ENCODE results near the gene TSC2. TPM values are rescaled to one million over a fixed set of nuclear protein-coding genes. Genes with fewer than 3 reads are reported as not detected.

The TSC2 gene
- total and polyA plus RNA-seq, 9 of the 15 experiments (the other 6 are each of a cell fraction or from before 2014, with no cell fraction given): 1.3 to 68.1 (median 16.6) TPM

DNA sequence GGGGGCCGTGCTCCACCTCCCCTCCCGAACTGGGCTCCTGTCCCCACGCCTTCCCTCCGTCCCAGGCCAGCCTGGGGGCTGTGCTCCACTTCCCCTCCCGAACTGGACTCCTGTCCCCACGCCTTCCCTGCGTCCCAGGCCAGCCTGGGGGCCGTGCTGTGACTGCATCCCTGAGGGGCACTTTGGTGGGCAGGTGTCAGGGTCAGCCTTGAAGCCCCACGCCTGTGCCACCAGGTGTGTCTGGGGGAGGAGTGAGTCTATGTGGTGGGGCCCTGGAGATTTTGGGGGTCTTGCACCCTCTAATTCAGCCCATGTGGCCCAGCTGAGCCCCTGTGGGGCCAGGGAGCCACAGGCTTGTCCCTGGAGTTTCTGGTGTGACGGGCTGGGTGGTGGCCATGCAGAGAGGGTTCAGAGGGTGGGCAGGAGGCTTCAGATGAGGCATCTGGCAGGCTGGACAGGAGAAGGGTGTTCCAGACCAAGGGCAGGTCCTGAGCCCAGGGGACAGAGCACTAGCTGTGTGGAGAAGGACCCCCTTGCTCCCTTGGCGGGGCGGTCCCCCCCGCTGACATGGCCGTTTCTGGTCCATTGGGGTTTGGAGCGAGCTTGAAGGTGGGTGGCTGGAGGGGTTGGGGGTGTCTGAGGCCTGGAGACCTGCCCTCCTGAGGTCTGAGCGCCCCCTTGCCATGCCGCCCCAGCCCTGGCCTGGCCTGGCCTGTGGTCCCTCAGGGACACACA, 12.9 kb upstream of the TSC2 start:
- H3K27me3 ChIP-seq (ENCODE audit: control insufficient read depth in 2 of 2, insufficient read depth in 2 of 2, low read length in 2 of 2): no peaks in the 10 kb centered on the region
- peaks cover 8% of the 10 kb centered on the region; the same call in 1 of the 3 replicates for H3K79me2 ChIP-seq (ENCODE audit: control insufficient read depth, insufficient read depth, low read length)
- POLR2A ChIA-PET: interaction anchor here (1.1 kb wide), 1 partner anchor 21 kb away, joined by 3 read pairs; no protein-coding TSS in a partner anchor
- peaks cover 14 to 87% of the 10 kb centered on the region in 2 experiments for H3K4me1 ChIP-seq (replicated peaks in 1 of 2; ENCODE audit: control insufficient read depth in 2 of 2, insufficient read depth in 2 of 2, low read length in 2 of 2)
- BruUV-seq (replicated peaks): no TSS peak
- no peak for FAIRE-seq
- H3K9me3 ChIP-seq (replicated peaks; ENCODE audit: control insufficient read depth, insufficient read depth, low read depth, low read length): no peaks in the 10 kb centered on the region
- peak overlapping the region in 1 of 2 experiments; percentile 81; a peak in 2 of 4 replicates for H3K9ac ChIP-seq (ENCODE audit: insufficient read depth in 1 of 2, low read depth in 2 of 2, low read length in 2 of 2)
- H3K27ac ChIP-seq (ENCODE audit: extremely low read depth, low read depth, low read length): no peak overlapping the region
- WGBS (ENCODE audit: insufficient coverage, low coverage, missing lambda C conversion rate): 81% methylated on average over 12 of the region's 17 CpGs
- peaks cover 20% of the 10 kb centered on the region; the same call in 1 of the 3 replicates for H3K36me3 ChIP-seq (ENCODE audit: control insufficient read depth, insufficient read depth, low read length)
- H2AFZ ChIP-seq (ENCODE audit: low read depth, low read length): no peak overlapping the region
- H3K9me1 ChIP-seq (ENCODE audit: control insufficient read depth, insufficient read depth, low read length): no peaks in the 10 kb centered on the region
- H4K20me1 ChIP-seq (replicated peaks; ENCODE audit: control insufficient read depth, insufficient read depth, low read length): no peaks in the 10 kb centered on the region
- DNase-seq (ENCODE audit: extremely low read depth in 1 of 4, low spot score in 3 of 4): no peak
- no peak overlapping the region for H3K4me3 ChIP-seq
- CTCF ChIA-PET (ENCODE audit: low intra/inter-chr PET ratio): no interaction called here
- in situ Hi-C loops (cut with MboI) (no loop called here), intact Hi-C loops (cut with micrococcal nuclease) (no loop called here)
- no peak for ATAC-seq
- H3K4me2 ChIP-seq (ENCODE audit: insufficient read depth, low read length): no peak overlapping the region
- TF ChIP-seq ZNF696 (CRISPR knock-in tag; conservative IDR thresholded peaks at IDR 0.05): no peak
- TF ChIP-seq GABPB1 (CRISPR knock-in tag; IDR thresholded peaks at IDR 0.05): no peak
- TF ChIP-seq SMC3 (conservative IDR thresholded peaks at IDR 0.05; ENCODE audit: insufficient read depth, low read depth, low read length): no peak
- no peak for TF ChIP-seq ZKSCAN1 (IDR thresholded peaks at IDR 0.05; ENCODE audit: low read depth, low read length)
- TF ChIP-seq SNIP1 (IDR thresholded peaks at IDR 0.05; ENCODE audit: low read depth): no peak
- TF ChIP-seq ZNF347 (CRISPR knock-in tag; IDR thresholded peaks at IDR 0.05; ENCODE audit: low read depth): no peak
- no peak for TF ChIP-seq FOXJ2 (tag; IDR thresholded peaks at IDR 0.05)
- no peak for TF ChIP-seq HDAC3 (IDR thresholded peaks at IDR 0.05; ENCODE audit: borderline replicate concordance, partially characterized antibody)
- TF ChIP-seq HNRNPLL (IDR thresholded peaks at IDR 0.05; ENCODE audit: low read depth, low read length, poor library complexity, severe bottlenecking): no peak
- TF ChIP-seq JUNB (CRISPR knock-in tag; conservative IDR thresholded peaks at IDR 0.05): no peak
- TF ChIP-seq, protein P1, sequence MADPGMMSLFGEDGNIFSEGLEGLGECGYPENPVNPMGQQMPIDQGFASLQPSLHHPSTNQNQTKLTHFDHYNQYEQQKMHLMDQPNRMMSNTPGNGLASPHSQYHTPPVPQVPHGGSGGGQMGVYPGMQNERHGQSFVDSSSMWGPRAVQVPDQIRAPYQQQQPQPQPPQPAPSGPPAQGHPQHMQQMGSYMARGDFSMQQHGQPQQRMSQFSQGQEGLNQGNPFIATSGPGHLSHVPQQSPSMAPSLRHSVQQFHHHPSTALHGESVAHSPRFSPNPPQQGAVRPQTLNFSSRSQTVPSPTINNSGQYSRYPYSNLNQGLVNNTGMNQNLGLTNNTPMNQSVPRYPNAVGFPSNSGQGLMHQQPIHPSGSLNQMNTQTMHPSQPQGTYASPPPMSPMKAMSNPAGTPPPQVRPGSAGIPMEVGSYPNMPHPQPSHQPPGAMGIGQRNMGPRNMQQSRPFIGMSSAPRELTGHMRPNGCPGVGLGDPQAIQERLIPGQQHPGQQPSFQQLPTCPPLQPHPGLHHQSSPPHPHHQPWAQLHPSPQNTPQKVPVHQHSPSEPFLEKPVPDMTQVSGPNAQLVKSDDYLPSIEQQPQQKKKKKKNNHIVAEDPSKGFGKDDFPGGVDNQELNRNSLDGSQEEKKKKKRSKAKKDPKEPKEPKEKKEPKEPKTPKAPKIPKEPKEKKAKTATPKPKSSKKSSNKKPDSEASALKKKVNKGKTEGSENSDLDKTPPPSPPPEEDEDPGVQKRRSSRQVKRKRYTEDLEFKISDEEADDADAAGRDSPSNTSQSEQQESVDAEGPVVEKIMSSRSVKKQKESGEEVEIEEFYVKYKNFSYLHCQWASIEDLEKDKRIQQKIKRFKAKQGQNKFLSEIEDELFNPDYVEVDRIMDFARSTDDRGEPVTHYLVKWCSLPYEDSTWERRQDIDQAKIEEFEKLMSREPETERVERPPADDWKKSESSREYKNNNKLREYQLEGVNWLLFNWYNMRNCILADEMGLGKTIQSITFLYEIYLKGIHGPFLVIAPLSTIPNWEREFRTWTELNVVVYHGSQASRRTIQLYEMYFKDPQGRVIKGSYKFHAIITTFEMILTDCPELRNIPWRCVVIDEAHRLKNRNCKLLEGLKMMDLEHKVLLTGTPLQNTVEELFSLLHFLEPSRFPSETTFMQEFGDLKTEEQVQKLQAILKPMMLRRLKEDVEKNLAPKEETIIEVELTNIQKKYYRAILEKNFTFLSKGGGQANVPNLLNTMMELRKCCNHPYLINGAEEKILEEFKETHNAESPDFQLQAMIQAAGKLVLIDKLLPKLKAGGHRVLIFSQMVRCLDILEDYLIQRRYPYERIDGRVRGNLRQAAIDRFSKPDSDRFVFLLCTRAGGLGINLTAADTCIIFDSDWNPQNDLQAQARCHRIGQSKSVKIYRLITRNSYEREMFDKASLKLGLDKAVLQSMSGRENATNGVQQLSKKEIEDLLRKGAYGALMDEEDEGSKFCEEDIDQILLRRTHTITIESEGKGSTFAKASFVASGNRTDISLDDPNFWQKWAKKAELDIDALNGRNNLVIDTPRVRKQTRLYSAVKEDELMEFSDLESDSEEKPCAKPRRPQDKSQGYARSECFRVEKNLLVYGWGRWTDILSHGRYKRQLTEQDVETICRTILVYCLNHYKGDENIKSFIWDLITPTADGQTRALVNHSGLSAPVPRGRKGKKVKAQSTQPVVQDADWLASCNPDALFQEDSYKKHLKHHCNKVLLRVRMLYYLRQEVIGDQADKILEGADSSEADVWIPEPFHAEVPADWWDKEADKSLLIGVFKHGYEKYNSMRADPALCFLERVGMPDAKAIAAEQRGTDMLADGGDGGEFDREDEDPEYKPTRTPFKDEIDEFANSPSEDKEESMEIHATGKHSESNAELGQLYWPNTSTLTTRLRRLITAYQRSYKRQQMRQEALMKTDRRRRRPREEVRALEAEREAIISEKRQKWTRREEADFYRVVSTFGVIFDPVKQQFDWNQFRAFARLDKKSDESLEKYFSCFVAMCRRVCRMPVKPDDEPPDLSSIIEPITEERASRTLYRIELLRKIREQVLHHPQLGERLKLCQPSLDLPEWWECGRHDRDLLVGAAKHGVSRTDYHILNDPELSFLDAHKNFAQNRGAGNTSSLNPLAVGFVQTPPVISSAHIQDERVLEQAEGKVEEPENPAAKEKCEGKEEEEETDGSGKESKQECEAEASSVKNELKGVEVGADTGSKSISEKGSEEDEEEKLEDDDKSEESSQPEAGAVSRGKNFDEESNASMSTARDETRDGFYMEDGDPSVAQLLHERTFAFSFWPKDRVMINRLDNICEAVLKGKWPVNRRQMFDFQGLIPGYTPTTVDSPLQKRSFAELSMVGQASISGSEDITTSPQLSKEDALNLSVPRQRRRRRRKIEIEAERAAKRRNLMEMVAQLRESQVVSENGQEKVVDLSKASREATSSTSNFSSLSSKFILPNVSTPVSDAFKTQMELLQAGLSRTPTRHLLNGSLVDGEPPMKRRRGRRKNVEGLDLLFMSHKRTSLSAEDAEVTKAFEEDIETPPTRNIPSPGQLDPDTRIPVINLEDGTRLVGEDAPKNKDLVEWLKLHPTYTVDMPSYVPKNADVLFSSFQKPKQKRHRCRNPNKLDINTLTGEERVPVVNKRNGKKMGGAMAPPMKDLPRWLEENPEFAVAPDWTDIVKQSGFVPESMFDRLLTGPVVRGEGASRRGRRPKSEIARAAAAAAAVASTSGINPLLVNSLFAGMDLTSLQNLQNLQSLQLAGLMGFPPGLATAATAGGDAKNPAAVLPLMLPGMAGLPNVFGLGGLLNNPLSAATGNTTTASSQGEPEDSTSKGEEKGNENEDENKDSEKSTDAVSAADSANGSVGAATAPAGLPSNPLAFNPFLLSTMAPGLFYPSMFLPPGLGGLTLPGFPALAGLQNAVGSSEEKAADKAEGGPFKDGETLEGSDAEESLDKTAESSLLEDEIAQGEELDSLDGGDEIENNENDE (IDR thresholded peaks at IDR 0.05; ENCODE audit: low read depth, low read length): no peak

Measured in K562 (cell line).